HepG2 (cell line): ENCODE measurements around the gene LYPD6B. TPM values are rescaled to one million over a fixed set of nuclear protein-coding genes. Genes with fewer than 3 reads are reported as not detected.

Experiments used
- ATAC-seq: fragments of 200-7000 bp; cut with Tn5 transposase; 3 replicates; pipeline ENCODE4 v1.9.1; 2020; ENCODE audit warnings: mild to moderate bottlenecking, moderate library complexity
- BruUV-seq: library from RNA; stranded (reverse); fragments of 400-500 nt; replicated peaks from 2 replicates; lab custom pipeline; 2021; lab: Mats Ljungman, UMichigan
- CTCF ChIA-PET: fragments of 300-600 bp; formaldehyde crosslinking; extraction: SDS; loops from one replicate; lab custom pipeline; 2021; ENCODE audit warnings: low total read pairs, inconsistent platforms, low intra/inter-chr PET ratio; lab: Yijun Ruan, JAX
- POLR2A ChIA-PET: fragments of 350-600 bp; sonication (Branson Sonifier 250); formaldehyde crosslinking; loops from one replicate; lab custom pipeline; 2020; ENCODE audit warnings: antibody characterized with exemption, inconsistent platforms; lab: Yijun Ruan, JAX
- DNase-seq: peaks from one replicate; pipeline ENCODE4 v3.0.0-alpha.2; 2015; ENCODE audit warnings: low spot score
- FAIRE-seq: peaks from 3 replicates; lab custom pipeline; 2011; peaks lifted over from hg19 to GRCh38; lab: Jason Lieb, UNC
- H2AFZ ChIP-seq: one replicate; pipeline ENCODE4 v1.6.1; 2011; ENCODE audit warnings: low read length, inconsistent platforms
- H3K27ac ChIP-seq: fragments of 300-600 bp; 3 replicates; pipeline ENCODE4 v1.8.0; 2011; ENCODE audit warnings: mixed run types, mild to moderate bottlenecking, mixed read lengths, low read length, inconsistent platforms; ENCODE audit not compliant: insufficient read depth; ENCODE audit errors: extremely low read length
- H3K27me3 ChIP-seq, 2 experiments: fragments of 200-600 bp in 1 of 2; 2 replicates in 1 of 2; 3 replicates in 1 of 2; pipeline versions ENCODE4 v1.6.0 to v1.8.0; 2011; ENCODE audit warnings: low read length in 2 of 2, mild to moderate bottlenecking in 2 of 2, moderate library complexity in 2 of 2, inconsistent platforms in 1 of 2; ENCODE audit not compliant: insufficient read depth in 2 of 2, control insufficient read depth in 1 of 2
- H3K36me3 ChIP-seq, 2 experiments: fragments of 200-600 bp in 1 of 2; replicated peaks in 1 of 2; 2 replicates in 1 of 2; 3 replicates in 1 of 2; pipeline versions ENCODE4 v1.5.1 to v1.8.0; 2011; ENCODE audit warnings: low read length in 2 of 2, inconsistent platforms in 1 of 2; ENCODE audit not compliant: insufficient read depth in 2 of 2, control insufficient read depth in 1 of 2
- H3K4me1 ChIP-seq: 2 replicates; pipeline ENCODE4 v1.5.1; 2012; ENCODE audit warnings: low read length, inconsistent platforms; ENCODE audit not compliant: insufficient read depth
- H3K4me2 ChIP-seq: 2 replicates; pipeline ENCODE4 v1.6.0; 2011; ENCODE audit warnings: low read depth, low read length, inconsistent platforms
- H3K4me3 ChIP-seq, 3 experiments: fragments of 200-600 bp in 1 of 3; sonication (generic), shearing (Covaris generic) in 1 of 3; replicated peaks in 1 of 3; 2 replicates each; pipeline ENCODE4 v1.5.1; 2011 to 2016; ENCODE audit warnings: low read length in 3 of 3, inconsistent platforms in 2 of 3, low read depth in 2 of 3, mild to moderate bottlenecking in 2 of 3, control low read depth in 1 of 3, mixed read lengths in 1 of 3; ENCODE audit not compliant: insufficient read depth in 1 of 3
- H3K79me2 ChIP-seq: one replicate; pipeline ENCODE4 v1.6.1; 2011; ENCODE audit warnings: low read length, inconsistent platforms; ENCODE audit not compliant: insufficient read depth
- H3K9ac ChIP-seq: 2 replicates; pipeline ENCODE4 v1.6.0; 2011; ENCODE audit warnings: mild to moderate bottlenecking, low read depth, low read length, inconsistent platforms; ENCODE audit not compliant: insufficient read depth
- H3K9me3 ChIP-seq: 2 replicates; pipeline ENCODE4 v1.5.1; 2012; ENCODE audit warnings: mild to moderate bottlenecking, low read length
- H4K20me1 ChIP-seq: 2 replicates; pipeline ENCODE4 v1.6.0; 2011; ENCODE audit warnings: inconsistent platforms, mild to moderate bottlenecking, low read length, moderate library complexity; ENCODE audit not compliant: insufficient read depth
- BCL6 ChIP-seq: IDR thresholded peaks from 2 replicates; pipeline ENCODE4 v1.6.1; 2016; ENCODE audit warnings: missing genetic modification reagents, missing compliant biosample characterization
- ERF ChIP-seq: IDR thresholded peaks from 2 replicates; pipeline ENCODE4 v1.6.1; 2018; ENCODE audit warnings: missing biosample characterization, missing genetic modification reagents
- FOXA1 ChIP-seq, 2 experiments: fragments of 450-650 bp in 1 of 2; sonication (generic) in 1 of 2; formaldehyde crosslinking in 1 of 2; IDR thresholded peaks; 2 replicates each; pipeline versions ENCODE4 v1.4.0 to v1.6.1; 2016 to 2020; ENCODE audit warnings: missing genetic modification reagents in 1 of 2
- FOXJ3 ChIP-seq: sonication (generic); formaldehyde crosslinking; IDR thresholded peaks from 2 replicates; pipeline ENCODE4 v1.4.0; 2020; ENCODE audit warnings: missing genetic modification reagents, mild to moderate bottlenecking, borderline replicate concordance
- FOXM1 ChIP-seq: sonication (generic); formaldehyde crosslinking; IDR thresholded peaks from 2 replicates; pipeline ENCODE4 v1.5.0; 2020; ENCODE audit warnings: missing genetic modification reagents
- FOXP4 ChIP-seq: sonication (generic); formaldehyde crosslinking; IDR thresholded peaks from 2 replicates; pipeline ENCODE4 v1.4.0; 2020; ENCODE audit warnings: missing genetic modification reagents
- GFI1 ChIP-seq: sonication (generic); formaldehyde crosslinking; IDR thresholded peaks from 2 replicates; pipeline ENCODE4 v1.5.0; 2020; ENCODE audit warnings: missing genetic modification reagents, mild to moderate bottlenecking, borderline replicate concordance
- PITX1 ChIP-seq: sonication (generic); formaldehyde crosslinking; IDR thresholded peaks from 2 replicates; pipeline ENCODE4 v1.5.1; 2020; ENCODE audit warnings: mild to moderate bottlenecking, missing genetic modification reagents
- REST ChIP-seq, 2 experiments: IDR thresholded peaks; 2 replicates each; pipeline ENCODE4 v1.6.1; 2011 to 2012; ENCODE audit warnings: low read length in 2 of 2, borderline replicate concordance in 1 of 2, low read depth in 1 of 2, mild to moderate bottlenecking in 1 of 2, moderate library complexity in 1 of 2
- SIN3A ChIP-seq: IDR thresholded peaks from 2 replicates; pipeline ENCODE4 v1.6.1; 2011; ENCODE audit warnings: low read depth, mild to moderate bottlenecking, control low read depth, low read length, borderline replicate concordance
- SOX13 ChIP-seq, 3 experiments: fragments of 450-650 bp in 1 of 3; sonication (generic) in 1 of 3; formaldehyde crosslinking in 1 of 3; IDR thresholded peaks in 2 of 3; conservative IDR thresholded peaks in 1 of 3; 2 replicates each; pipeline versions ENCODE4 v1.5.0 to v1.6.1; 2016 to 2020; ENCODE audit warnings: antibody characterized with exemption in 1 of 3, mild to moderate bottlenecking in 1 of 3, missing compliant biosample characterization in 1 of 3, missing genetic modification reagents in 1 of 3, moderate library complexity in 1 of 3
- SOX6 ChIP-seq, 2 experiments: fragments of 450-650 bp in 1 of 2; sonication (generic) in 1 of 2; formaldehyde crosslinking in 1 of 2; IDR thresholded peaks; 2 replicates each; pipeline versions ENCODE4 v1.4.0 to v1.6.1; 2017 to 2020; ENCODE audit warnings: antibody characterized with exemption in 1 of 2, mild to moderate bottlenecking in 1 of 2, missing genetic modification reagents in 1 of 2
- TCF7 ChIP-seq: sonication (generic); IDR thresholded peaks from 2 replicates; pipeline ENCODE4 v1.6.1; 2016; ENCODE audit warnings: antibody characterized with exemption, low read depth
- TOPORS ChIP-seq: sonication (generic); formaldehyde crosslinking; IDR thresholded peaks from 2 replicates; pipeline ENCODE4 v1.8.0; 2023; ENCODE audit warnings: mild to moderate bottlenecking, missing genetic modification reagents
- ZNF136 ChIP-seq: sonication (generic); formaldehyde crosslinking; IDR thresholded peaks from 2 replicates; pipeline ENCODE4 v1.8.1; 2022; ENCODE audit warnings: low read depth, mild to moderate bottlenecking, moderate library complexity, missing genetic modification reagents
- WGBS: methylation state at CpG from one replicate; pipeline ENCODE4 v1.1.6; 2017; ENCODE audit warnings: low lambda C conversion rate; 5-methylcytosine and 5-hydroxymethylcytosine counted together
- in situ Hi-C: cut with HindIII; loops from 2 replicates; pipeline ENCODE4 v1.10.0; 2017; ENCODE audit warnings: low pct_unique_long_range_greater_than_20kb; ENCODE audit not compliant: extremely low pct_ligation_motif_present
- intact Hi-C: fragments of 100-400 bp; cut with micrococcal nuclease; formaldehyde crosslinking; loops from one replicate; pipeline ENCODE4 v1.10.0; 2022; ENCODE audit not compliant: unreplicated experiment
- polyA plus RNA-seq, 8 experiments: library from polyadenylated mRNA; depleted of rRNA in 3 of 8; stranded (reverse) in 7 of 8; unstranded in 1 of 8; fragments of >200 nt; fragmentation: Illumina TruSeq in 4 of 8; extraction: Trizol in 4 of 8; gene quantifications; 2 replicates each; pipeline versions ENCODE4 v1.2.1 to v1.2.3, GENCODE V29; 2011 to 2016; ENCODE audit warnings: low read depth in 4 of 8, missing spikeins in 1 of 8, mixed read lengths in 1 of 8; ENCODE audit not compliant: insufficient read depth in 1 of 8
- total RNA-seq, 5 experiments: library from RNA; depleted of rRNA; stranded (reverse); fragments of >200 nt; fragmentation: Illumina TruSeq; extraction: Trizol; gene quantifications; 2 replicates each; pipeline ENCODE4 v1.2.3, GENCODE V29; 2016; ENCODE audit warnings: low read depth in 1 of 5

LYPD6B gene
- total and polyA plus RNA-seq, 2 of the 13 experiments (the other 11 are each of a cell fraction or from before 2014, with no cell fraction given), result not detected

GRCh38 chr2:149125031-149125725 is 86.7 kb downstream of the LYPD6B start:
- no peak overlapping the region for H3K4me2 ChIP-seq
- FAIRE-seq (peak; percentile 84), DNase-seq (peak; percentile 64), ATAC-seq (peak; percentile 95)
- intact Hi-C loops (loop anchor here (5.0 kb wide), 1 partner anchor 833 kb away; no protein-coding TSS in a partner anchor), in situ Hi-C loops (no loop called here)
- 0 out of 2 replicates have a peak, but pooled peaks cover 11% of the 10 kb centered on the region for H3K4me1 ChIP-seq
- H4K20me1 ChIP-seq, result no peaks in the 10 kb centered on the region
- ChIA-PET POLR2A (no interaction called here), CTCF (no interaction called here)
- H3K9ac ChIP-seq, result no peak overlapping the region
- no peaks in the 10 kb centered on the region for H3K36me3 ChIP-seq
- no peak overlapping the region for H2AFZ ChIP-seq
- no peaks in the 10 kb centered on the region; a peak in 1 of 5 replicates for H3K27me3 ChIP-seq
- no peak overlapping the region for H3K4me3 ChIP-seq
- BruUV-seq, result no TSS peak
- TF ChIP-seq FOXP4 (CRISPR knock-in tag) (0 out of 2 replicates have a peak, but pooled peaks have one; percentile 36), ZNF136 (CRISPR knock-in tag) (no peak), PITX1 (peak; percentile 96), GFI1 (0 out of 2 replicates have a peak, but pooled peaks have one; percentile 23), TOPORS (no peak), ERF (no peak), REST (IDR thresholded peaks at IDR 0.05; ENCODE audit: borderline replicate concordance in 1 of 2, low read depth in 1 of 2, low read length in 2 of 2) (no peak), TCF7 (peak; percentile 39), BCL6 (CRISPR knock-in tag) (peak; percentile 28; the same call in 1 of the 2 replicates), FOXA1 (IDR thresholded peaks at IDR 0.05) (no peak), FOXA1 (CRISPR knock-in tag; IDR thresholded peaks at IDR 0.05) (peak; percentile 61), FOXM1 (CRISPR knock-in tag) (no peak), FOXJ3 (CRISPR knock-in tag) (no peak), SIN3A (0 out of 2 replicates have a peak, but pooled peaks have one; percentile 3), SOX6 (IDR thresholded peaks at IDR 0.05) (no peak), SOX6 (CRISPR knock-in tag; IDR thresholded peaks at IDR 0.05) (peak; percentile 47; the same call in 1 of the 2 replicates), SOX13 (IDR thresholded peaks at IDR 0.05) (peak; percentile 20; the same call in 1 of the 2 replicates), SOX13 (CRISPR knock-in tag; conservative IDR thresholded peaks at IDR 0.05 in 1 of 2, IDR thresholded peaks at IDR 0.05 in 1 of 2) (peak in 1 of 2 experiments; percentile 53; a peak in 2 of 4 replicates)
- no peaks in the 10 kb centered on the region for H3K79me2 ChIP-seq
- 8% methylated on average over 6 of the region's 6 CpGs for WGBS
- H3K9me3 ChIP-seq, result no peaks in the 10 kb centered on the region
- H3K27ac ChIP-seq, result no peak overlapping the region
